Ectodermal cell (in vitro differentiated cells): ENCODE measurements around the gene DMD.

Experiments
- H3K27ac ChIP-seq: 2 replicates; pipeline ENCODE4 v1.7.0; 2013; ENCODE audit warnings: mild to moderate bottlenecking, low read depth, low read length; ENCODE audit not compliant: insufficient read depth, poor library complexity, severe bottlenecking
- H3K27me3 ChIP-seq: 2 replicates; pipeline ENCODE4 v1.7.0; 2013; ENCODE audit warnings: mild to moderate bottlenecking, low read length; ENCODE audit not compliant: insufficient read depth, control insufficient read depth, poor library complexity, severe bottlenecking
- H3K36me3 ChIP-seq: one replicate; pipeline ENCODE4 v1.7.0; 2013; ENCODE audit warnings: low read length; ENCODE audit not compliant: control insufficient read depth, insufficient read depth
- H3K4me1 ChIP-seq: one replicate; pipeline ENCODE4 v1.7.0; 2013; ENCODE audit warnings: low read length; ENCODE audit not compliant: control insufficient read depth, insufficient read depth
- H3K4me3 ChIP-seq: 2 replicates; pipeline ENCODE4 v1.7.0; 2013; ENCODE audit warnings: low read depth, low read length, control low read depth; ENCODE audit not compliant: insufficient read depth
- H3K9me3 ChIP-seq: 2 replicates; pipeline ENCODE4 v1.7.0; 2013; ENCODE audit warnings: mild to moderate bottlenecking, low read length, moderate library complexity; ENCODE audit not compliant: control insufficient read depth
- WGBS, 2 experiments: methylation state at CpG; one replicate each; pipeline ENCODE4 v1.1.7; 2013; ENCODE audit warnings: missing lambda C conversion rate in 2 of 2; 5-methylcytosine and 5-hydroxymethylcytosine counted together

Gene DMD

GRCh38 chrX:31132821-31133241 is 2078.5 kb downstream of the DMD start:
- Histone ChIP-seq H3K4me1 (no peaks in the 10 kb centered on the region), H3K27ac (no peak overlapping the region), H3K36me3 (no peaks in the 10 kb centered on the region), H3K4me3 (no peak overlapping the region), H3K9me3 (no peaks in the 10 kb centered on the region), H3K27me3 (no peaks in the 10 kb centered on the region)
- 75 to 78% methylated on average over 7 of the region's 7 CpGs for WGBS, 2 experiments

DNA sequence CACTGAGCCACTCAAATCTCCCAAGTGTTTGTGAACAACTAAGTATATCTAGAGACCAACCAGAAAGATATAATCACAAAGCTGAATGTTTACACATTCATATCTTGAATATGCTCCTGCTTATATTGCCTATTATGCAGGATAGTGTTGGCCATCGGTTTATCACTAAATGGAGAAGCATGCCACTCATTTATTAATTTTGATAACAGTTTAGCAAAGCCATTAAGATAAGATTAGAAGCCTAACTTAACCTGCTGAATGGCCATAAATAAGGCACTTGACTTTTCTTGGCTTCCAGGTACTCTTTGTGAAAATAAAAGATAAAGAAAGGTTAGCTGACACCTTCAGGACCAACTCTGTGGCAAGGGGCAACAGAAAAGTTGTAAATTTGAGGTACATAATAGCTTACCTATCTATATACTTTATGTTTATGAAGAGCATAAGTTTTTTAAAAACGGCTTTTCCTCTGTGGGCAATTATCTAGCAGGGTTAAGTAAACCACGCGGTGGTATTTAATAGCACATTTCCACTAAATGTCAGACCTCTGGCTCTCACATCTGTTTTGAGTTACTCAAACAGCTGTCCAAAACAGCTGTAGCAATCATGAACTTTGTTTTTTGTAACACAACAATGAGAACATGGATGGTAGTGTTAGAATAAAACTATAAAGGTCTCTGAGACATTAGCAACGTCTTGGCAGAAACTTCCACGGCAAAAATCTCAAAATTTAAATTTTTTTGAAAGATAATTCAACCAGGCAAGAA is 2080.7 kb downstream of the DMD start:
- no peaks in the 10 kb centered on the region for H3K36me3 ChIP-seq
- WGBS, 2 experiments, result 93 to 100% methylated on average over 3 to 5 of the region's 6 CpGs
- H3K27me3 ChIP-seq, result no peaks in the 10 kb centered on the region
- H3K4me3 ChIP-seq, result no peak overlapping the region
- H3K4me1 ChIP-seq, result no peaks in the 10 kb centered on the region
- no peak overlapping the region for H3K27ac ChIP-seq
- no peaks in the 10 kb centered on the region for H3K9me3 ChIP-seq

DNA sequence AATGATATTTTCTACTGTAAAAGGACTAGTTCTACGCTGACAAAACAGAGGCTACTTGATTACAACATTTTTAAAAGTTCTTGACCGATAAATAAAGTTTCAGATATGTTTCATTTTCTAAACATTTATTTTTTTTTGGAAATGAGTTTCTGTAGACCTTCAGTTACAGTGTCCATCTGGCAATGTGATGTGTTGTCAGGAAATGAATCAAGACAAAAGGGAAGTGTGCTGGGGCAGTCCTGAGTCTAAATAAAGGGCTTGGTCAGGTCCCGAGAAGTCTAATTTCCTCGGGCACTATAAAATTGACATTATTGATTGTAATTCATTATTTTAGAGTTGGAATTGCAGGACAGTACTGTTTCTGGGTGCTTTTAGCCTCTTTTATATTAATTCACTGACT is 2082.5 kb downstream of the DMD start:
- Histone ChIP-seq H3K27ac (no peak overlapping the region), H3K36me3 (no peaks in the 10 kb centered on the region)
- 100% methylated on average over 1 to 2 of the region's 4 CpGs for WGBS, 2 experiments

GRCh38 chrX:31127716-31128115 is 2083.6 kb downstream of the DMD start:
- Histone ChIP-seq H3K4me1 (no peaks in the 10 kb centered on the region), H3K4me3 (no peak overlapping the region), H3K27ac (no peak overlapping the region), H3K27me3 (no peaks in the 10 kb centered on the region), H3K9me3 (no peaks in the 10 kb centered on the region), H3K36me3 (no peaks in the 10 kb centered on the region)
- WGBS, 2 experiments, result 91% methylated on average over 3 of the region's 3 CpGs; no CpG with 5 or more reads in 1 of the 2 experiments

More for the DNA sequence above, 2082.5 kb downstream of the DMD start:
- Histone ChIP-seq H3K9me3 (no peaks in the 10 kb centered on the region), H3K4me1 (no peaks in the 10 kb centered on the region), H3K4me3 (no peak overlapping the region), H3K27me3 (no peaks in the 10 kb centered on the region)

DNA sequence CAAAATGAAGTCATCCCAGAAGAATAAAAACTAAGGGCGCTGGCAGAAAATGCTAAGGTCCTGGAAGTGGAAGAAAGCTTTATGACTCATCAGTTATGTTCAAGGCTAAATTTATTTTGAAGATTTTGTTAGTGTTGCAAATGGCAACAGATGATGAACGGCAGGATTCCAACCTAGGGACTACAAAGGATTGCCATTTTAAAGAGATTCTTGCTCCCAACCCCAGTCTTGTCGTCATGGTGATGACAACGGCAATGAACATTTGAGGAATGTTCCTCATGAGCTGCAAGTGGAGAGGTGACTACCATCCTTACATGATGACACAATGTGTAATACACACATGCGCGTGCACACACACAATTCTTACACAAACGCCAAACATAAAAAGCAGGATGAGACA is 2085.1 kb downstream of the DMD start:
- Histone ChIP-seq H3K36me3 (no peaks in the 10 kb centered on the region), H3K4me1 (no peaks in the 10 kb centered on the region), H3K4me3 (no peak overlapping the region), H3K9me3 (no peaks in the 10 kb centered on the region), H3K27me3 (no peaks in the 10 kb centered on the region), H3K27ac (no peak overlapping the region)
- WGBS, 2 experiments, result 92 to 93% methylated on average over 6 to 7 of the region's 7 CpGs

GRCh38 chrX:31124536-31124935 is 2086.8 kb downstream of the DMD start:
- H3K36me3 ChIP-seq, result no peaks in the 10 kb centered on the region
- no peak overlapping the region for H3K4me3 ChIP-seq
- no peaks in the 10 kb centered on the region for H3K4me1 ChIP-seq
- no peaks in the 10 kb centered on the region for H3K9me3 ChIP-seq
- no peak overlapping the region for H3K27ac ChIP-seq
- H3K27me3 ChIP-seq, result no peaks in the 10 kb centered on the region
- WGBS, 2 experiments, result 94 to 100% methylated on average over 3 of the region's 4 CpGs

GRCh38 chrX:31123335-31123734 is 2088.0 kb downstream of the DMD start:
- H3K27ac ChIP-seq, result no peak overlapping the region
- H3K9me3 ChIP-seq, result no peaks in the 10 kb centered on the region
- H3K27me3 ChIP-seq, result no peaks in the 10 kb centered on the region
- no peak overlapping the region for H3K4me3 ChIP-seq
- WGBS, 2 experiments, result 97 to 100% methylated on average over 3 of the region's 3 CpGs
- no peaks in the 10 kb centered on the region for H3K36me3 ChIP-seq
- H3K4me1 ChIP-seq, result no peaks in the 10 kb centered on the region

- Histone ChIP-seq H3K4me3 (no peak overlapping the region), H3K27ac (no peak overlapping the region), H3K4me1 (no peaks in the 10 kb centered on the region), H3K9me3 (no peaks in the 10 kb centered on the region), H3K27me3 (no peaks in the 10 kb centered on the region), H3K36me3 (no peaks in the 10 kb centered on the region)
- 91 to 94% methylated on average over 3 to 4 of the region's 4 CpGs for WGBS, 2 experiments
These were observed 2094.1 kb downstream of the DMD start for GRCh38 chrX:31117266-31117665.

DNA sequence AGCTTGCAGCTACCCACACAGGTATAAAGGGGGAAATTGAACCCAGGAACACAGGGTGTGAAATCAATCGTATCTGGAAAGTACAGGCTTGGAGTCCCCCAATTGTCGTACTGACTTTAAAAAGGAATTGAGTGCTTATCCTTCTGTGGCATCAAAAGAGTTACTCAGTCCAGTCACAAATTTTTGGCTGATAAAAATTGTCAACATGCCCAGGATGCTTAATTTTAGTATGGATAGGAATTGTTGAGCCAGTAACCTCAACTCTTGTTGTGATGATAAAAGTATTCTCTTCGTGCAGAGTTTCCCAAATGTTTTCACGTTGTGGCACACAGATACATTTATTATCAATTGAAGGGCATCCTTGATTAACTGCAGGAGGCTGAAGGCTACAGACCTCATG is 2096.0 kb downstream of the DMD start:
- WGBS, 2 experiments, result 87 to 98% methylated on average over 2 to 4 of the region's 4 CpGs
- Histone ChIP-seq H3K4me3 (no peak overlapping the region), H3K9me3 (no peaks in the 10 kb centered on the region)

GRCh38 chrX:31114858-31115257 is 2096.5 kb downstream of the DMD start:
- H3K27me3 ChIP-seq, result no peaks in the 10 kb centered on the region
- 82 to 100% methylated on average over 2 of the region's 2 CpGs for WGBS, 2 experiments
- H3K36me3 ChIP-seq, result no peaks in the 10 kb centered on the region
- H3K4me1 ChIP-seq, result no peaks in the 10 kb centered on the region
- H3K9me3 ChIP-seq, result no peaks in the 10 kb centered on the region
- no peak overlapping the region for H3K27ac ChIP-seq
- H3K4me3 ChIP-seq, result no peak overlapping the region

More for the DNA sequence above, 2096.0 kb downstream of the DMD start:
- Histone ChIP-seq H3K36me3 (no peaks in the 10 kb centered on the region), H3K27me3 (no peaks in the 10 kb centered on the region), H3K4me1 (no peaks in the 10 kb centered on the region), H3K27ac (no peak overlapping the region)
